ENCODE data around the gene RDX. TPM values are rescaled to one million over a fixed set of nuclear protein-coding genes. Genes with fewer than 3 reads are reported as not detected.

RDX gene
- total and polyA plus RNA-seq, 2 donors (not counting 1 experiment from before 2014, with no cell fraction given) = 4.4 to 34.8 TPM

DNA sequence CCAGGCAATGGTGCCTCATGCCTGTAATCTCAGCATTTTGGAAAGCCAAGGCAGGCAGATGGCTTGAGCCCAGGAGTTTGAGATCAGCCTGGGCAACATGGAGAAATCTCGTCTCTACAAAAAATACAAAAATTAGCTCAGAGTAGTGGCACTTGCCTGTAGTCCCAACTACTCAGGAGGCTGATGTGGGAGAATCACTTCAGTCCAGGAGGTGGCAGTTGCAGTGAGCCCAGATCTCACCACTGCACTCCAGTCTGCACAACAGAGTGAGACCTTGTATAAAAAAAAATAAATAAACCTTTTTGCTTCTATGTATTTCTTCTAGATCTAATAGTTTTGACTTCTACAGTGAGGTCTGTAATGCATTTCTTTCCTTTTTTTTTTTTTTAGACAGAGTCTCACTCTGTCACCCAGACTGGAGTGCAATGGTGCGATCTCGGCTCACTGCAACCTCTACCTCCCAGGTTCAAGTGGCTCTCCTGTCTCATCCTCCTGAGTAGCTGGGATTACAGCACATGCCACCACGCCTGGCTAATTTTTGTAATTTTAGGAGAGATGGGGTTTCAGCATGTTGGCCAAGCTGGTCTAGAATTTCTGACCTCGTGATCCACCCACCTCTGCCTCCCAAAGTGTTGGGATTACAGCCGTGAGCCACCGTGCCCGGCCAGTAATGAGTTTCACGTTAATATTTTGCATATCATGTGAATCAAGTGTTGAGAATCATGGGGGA, 18.1 kb upstream of the RDX start:
- POLR2A ChIA-PET = interaction anchor here (0.6 kb wide), 1 partner anchor 129 kb away, joined by 6 read pairs; no protein-coding TSS in a partner anchor
- 84% methylated on average over 2 of the region's 9 CpGs for WGBS (ENCODE audit: insufficient coverage)
- CTCF ChIA-PET = no interaction called here
- no peak overlapping the region for H3K4me3 ChIP-seq (ENCODE audit: control extremely low read depth in 1 of 5, extremely low read depth in 1 of 5, insufficient read depth in 1 of 5, low read depth in 2 of 5, low read length in 4 of 5)
- Mint-ChIP-seq H3K4me1 (peaks cover 3% of the 10 kb centered on the region), H3K27me3 (peaks cover 5% of the 10 kb centered on the region), H3K27ac (no peak overlapping the region), H3K4me3 (no peak overlapping the region), H3K9me3 (ENCODE audit: insufficient read depth) (no peaks in the 10 kb centered on the region)
- ATAC-seq (ENCODE audit: low read depth) (no peak), DNase-seq (no peak)
- H3K4me1 ChIP-seq (ENCODE audit: control insufficient read depth in 2 of 2, insufficient read depth in 2 of 2, low read length in 2 of 2) = no peaks in the 10 kb centered on the region
- no peaks in the 10 kb centered on the region for H3K79me2 ChIP-seq (ENCODE audit: control insufficient read depth, insufficient read depth, low read length)
- no peaks in the 10 kb centered on the region for H3K27me3 ChIP-seq (replicated peaks in 1 of 4; ENCODE audit: control extremely low read depth in 1 of 4, control insufficient read depth in 3 of 4, insufficient read depth in 4 of 4, low read length in 3 of 4)
- no peaks in the 10 kb centered on the region for H4K20me1 ChIP-seq (ENCODE audit: control insufficient read depth, insufficient read depth, low read length, poor library complexity, severe bottlenecking)
- H3K36me3 ChIP-seq (replicated peaks in 1 of 2; ENCODE audit: control extremely low read depth in 1 of 2, control insufficient read depth in 1 of 2, extremely low read depth in 1 of 2, insufficient read depth in 2 of 2, low read length in 1 of 2) = no peaks in the 10 kb centered on the region
- intact Hi-C loops (cut with micrococcal nuclease) = no loop called here
- H3K9me3 ChIP-seq (ENCODE audit: control extremely low read depth in 1 of 3, control insufficient read depth in 2 of 3, insufficient read depth in 1 of 3, low read length in 2 of 3) = no peaks in the 10 kb centered on the region
- no peak overlapping the region for H3K4me2 ChIP-seq (replicated peaks; ENCODE audit: low read depth, low read length, poor library complexity, severe bottlenecking)
- TF ChIP-seq, protein P1, sequence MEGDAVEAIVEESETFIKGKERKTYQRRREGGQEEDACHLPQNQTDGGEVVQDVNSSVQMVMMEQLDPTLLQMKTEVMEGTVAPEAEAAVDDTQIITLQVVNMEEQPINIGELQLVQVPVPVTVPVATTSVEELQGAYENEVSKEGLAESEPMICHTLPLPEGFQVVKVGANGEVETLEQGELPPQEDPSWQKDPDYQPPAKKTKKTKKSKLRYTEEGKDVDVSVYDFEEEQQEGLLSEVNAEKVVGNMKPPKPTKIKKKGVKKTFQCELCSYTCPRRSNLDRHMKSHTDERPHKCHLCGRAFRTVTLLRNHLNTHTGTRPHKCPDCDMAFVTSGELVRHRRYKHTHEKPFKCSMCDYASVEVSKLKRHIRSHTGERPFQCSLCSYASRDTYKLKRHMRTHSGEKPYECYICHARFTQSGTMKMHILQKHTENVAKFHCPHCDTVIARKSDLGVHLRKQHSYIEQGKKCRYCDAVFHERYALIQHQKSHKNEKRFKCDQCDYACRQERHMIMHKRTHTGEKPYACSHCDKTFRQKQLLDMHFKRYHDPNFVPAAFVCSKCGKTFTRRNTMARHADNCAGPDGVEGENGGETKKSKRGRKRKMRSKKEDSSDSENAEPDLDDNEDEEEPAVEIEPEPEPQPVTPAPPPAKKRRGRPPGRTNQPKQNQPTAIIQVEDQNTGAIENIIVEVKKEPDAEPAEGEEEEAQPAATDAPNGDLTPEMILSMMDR (IDR thresholded peaks at IDR 0.05) = no peak
- no peak overlapping the region for H3K27ac ChIP-seq (ENCODE audit: low read length in 2 of 2)
- H3K9ac ChIP-seq (ENCODE audit: low read length) = no peak overlapping the region
- H2AFZ ChIP-seq (ENCODE audit: insufficient read depth, low read depth, low read length, poor library complexity, severe bottlenecking) = no peak overlapping the region

DNA sequence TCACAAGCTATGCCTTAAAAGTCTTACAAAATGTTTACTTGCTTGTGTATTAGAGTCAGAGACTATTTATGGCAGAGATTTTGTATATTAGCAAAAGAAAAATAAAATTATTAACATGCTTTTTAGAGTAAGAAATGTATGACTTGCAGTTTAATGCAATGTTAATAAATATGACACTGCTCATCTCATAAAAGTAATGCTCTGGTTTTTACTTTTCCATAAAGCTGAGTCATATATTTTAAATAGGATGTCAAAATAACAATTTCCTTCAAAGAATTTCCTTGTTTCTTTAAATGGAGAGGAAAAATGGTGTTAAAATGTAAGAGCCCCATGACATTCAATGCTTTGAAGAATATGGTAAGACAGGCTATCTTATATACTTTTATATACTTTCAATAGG, 16.3 kb upstream of the RDX start:
- TF ChIP-seq, protein P1 (IDR thresholded peaks at IDR 0.05) = no peak
- no peak for TF ChIP-seq EZH2 (IDR thresholded peaks at IDR 0.05; ENCODE audit: borderline replicate concordance, insufficient read depth, low read depth, low read length, poor library complexity, severe bottlenecking)
- CTCF ChIA-PET = no interaction called here
- no peak overlapping the region for H2AFZ ChIP-seq (ENCODE audit: insufficient read depth, low read depth, low read length, poor library complexity, severe bottlenecking)

More for the DNA sequence above, 16.3 kb upstream of the RDX start:
- DNase-seq = no peak
- H3K27me3 Mint-ChIP-seq = peaks cover 2% of the 10 kb centered on the region
- H3K27me3 ChIP-seq (replicated peaks in 1 of 4; ENCODE audit: control extremely low read depth in 1 of 4, control insufficient read depth in 3 of 4, insufficient read depth in 4 of 4, low read length in 3 of 4) = no peaks in the 10 kb centered on the region
- no peaks in the 10 kb centered on the region for H3K36me3 ChIP-seq (replicated peaks in 1 of 2; ENCODE audit: control extremely low read depth in 1 of 2, control insufficient read depth in 1 of 2, extremely low read depth in 1 of 2, insufficient read depth in 2 of 2, low read length in 1 of 2)
- no peak overlapping the region for H3K4me3 ChIP-seq (ENCODE audit: control extremely low read depth in 1 of 5, extremely low read depth in 1 of 5, insufficient read depth in 1 of 5, low read depth in 2 of 5, low read length in 4 of 5)
- POLR2A ChIA-PET = no interaction called here
- H3K27ac Mint-ChIP-seq = no peak overlapping the region
- H3K27ac ChIP-seq (ENCODE audit: low read length in 2 of 2) = no peak overlapping the region
- H3K9me3 ChIP-seq (ENCODE audit: control extremely low read depth in 1 of 3, control insufficient read depth in 2 of 3, insufficient read depth in 1 of 3, low read length in 2 of 3) = no peaks in the 10 kb centered on the region
- H3K9me3 Mint-ChIP-seq (ENCODE audit: insufficient read depth) = no peaks in the 10 kb centered on the region
- H4K20me1 ChIP-seq (ENCODE audit: control insufficient read depth, insufficient read depth, low read length, poor library complexity, severe bottlenecking) = no peaks in the 10 kb centered on the region
- no peak overlapping the region for H3K9ac ChIP-seq (ENCODE audit: low read length)
- H3K4me3 Mint-ChIP-seq = no peak overlapping the region
- peaks cover 3% of the 10 kb centered on the region for H3K4me1 Mint-ChIP-seq
- no peak overlapping the region for H3K4me2 ChIP-seq (replicated peaks; ENCODE audit: low read depth, low read length, poor library complexity, severe bottlenecking)
- H3K4me1 ChIP-seq (ENCODE audit: control insufficient read depth in 2 of 2, insufficient read depth in 2 of 2, low read length in 2 of 2) = no peaks in the 10 kb centered on the region
- H3K79me2 ChIP-seq (ENCODE audit: control insufficient read depth, insufficient read depth, low read length) = no peaks in the 10 kb centered on the region
- intact Hi-C loops (cut with micrococcal nuclease) = no loop called here
- ATAC-seq (ENCODE audit: low read depth) = no peak
